ENCODE data around the gene GLCE. TPM values are rescaled to one million over a fixed set of nuclear protein-coding genes. Genes with fewer than 3 reads are reported as not detected.

The GLCE gene
- total RNA-seq, result 13.3 and 15.4 TPM in 2 replicates

DNA sequence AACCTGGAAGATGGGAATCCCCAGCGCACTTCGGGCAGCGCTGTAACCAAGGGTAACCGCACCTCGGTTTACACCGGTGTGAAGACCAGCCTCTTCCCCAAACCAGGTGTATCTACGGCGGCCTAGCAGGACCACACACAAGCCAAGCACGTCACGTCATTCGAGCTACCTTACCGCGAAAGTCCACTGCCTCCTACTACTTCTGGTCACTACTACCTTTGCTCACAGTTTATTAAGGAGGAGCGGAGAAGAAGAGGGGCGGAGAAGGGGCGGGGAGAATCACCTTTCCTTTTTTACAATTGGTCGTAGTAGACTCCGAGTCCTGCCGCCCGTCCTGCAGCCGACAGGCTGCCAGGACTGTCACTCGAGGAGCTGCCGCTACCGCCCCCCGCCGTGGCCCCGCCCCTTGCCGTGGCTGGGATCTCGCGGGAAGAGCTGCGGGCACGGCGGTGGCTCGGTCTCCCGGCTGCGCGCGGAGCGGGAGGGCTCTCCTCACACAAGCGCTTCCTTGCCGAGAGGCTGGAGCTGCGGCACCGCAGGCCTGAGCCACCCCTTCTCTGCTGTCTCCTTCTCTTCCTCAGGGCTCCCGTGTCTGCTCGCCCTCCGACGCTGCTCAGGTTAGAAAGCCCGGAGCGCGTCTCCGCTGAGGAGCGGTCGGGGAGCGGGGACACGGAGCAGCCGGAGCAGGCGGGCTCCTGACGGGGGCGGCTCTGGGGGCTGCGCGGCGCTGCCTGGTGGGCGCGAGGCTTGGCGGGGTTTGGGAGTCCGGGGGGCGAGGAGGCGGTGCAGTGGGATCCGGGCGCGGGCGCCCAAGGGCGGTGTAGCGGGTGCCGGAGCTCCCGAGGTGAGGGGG, at the start of gene GLCE:
Gene GLCE, plus strand, starts transcription at position 495 of the 853 bp plus-strand sequence. CDS start 95,172 bp downstream, outside the sequence.

DNA sequence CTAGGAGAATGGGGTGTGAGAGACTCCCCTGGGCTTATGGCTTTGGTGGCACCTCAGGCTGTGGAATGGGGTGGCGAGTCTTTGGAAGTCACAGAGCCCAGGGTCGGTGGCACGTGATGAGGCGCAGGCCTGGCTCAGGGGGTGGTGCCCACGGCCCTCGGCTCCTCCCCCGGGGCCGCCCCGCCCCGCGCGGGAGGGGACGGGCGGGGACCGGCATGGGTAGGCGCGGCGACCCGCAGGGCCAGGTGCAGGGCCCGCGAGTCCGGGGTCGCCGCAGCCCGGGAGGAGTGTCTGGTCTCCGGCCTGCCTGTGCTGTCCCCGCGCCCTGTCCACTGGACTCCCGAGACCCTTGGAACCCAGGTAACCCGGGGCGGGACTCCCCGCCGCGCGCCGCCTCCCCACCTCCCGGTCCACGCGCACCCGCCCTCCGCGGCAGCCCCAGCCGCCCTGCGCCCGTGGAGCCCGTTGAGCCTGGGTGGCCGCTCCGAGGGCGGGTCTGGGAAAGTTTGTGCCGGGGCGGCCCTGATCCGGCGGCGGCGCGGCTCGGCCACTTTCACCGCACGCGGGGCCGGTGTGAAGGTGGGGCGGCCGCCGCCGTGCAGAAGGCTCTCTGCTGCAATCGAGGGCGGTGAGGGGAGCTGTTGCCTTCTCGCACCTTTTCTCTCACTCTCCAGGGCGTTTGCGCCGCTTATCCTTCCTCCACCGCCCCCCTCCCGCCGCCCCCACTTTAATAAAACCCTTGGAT, 138.4 kb downstream of the GLCE start, which contains the start of gene PAQR5:
Gene PAQR5, plus strand, starts transcription at position 216 of the 745 bp plus-strand sequence. CDS start 61,169 bp downstream, outside the sequence.

Other genes starting within 250 kb of the GLCE start
- gene SPESP1, start 230.1 kb upstream of the GLCE start, total RNA-seq, result 2.0 and 3.6 TPM in 2 replicates
- 0.22 and 0.39 TPM in 2 replicates for gene NOX5, start 145.9 kb upstream of the GLCE start, total RNA-seq
- gene PAQR5, start 138.3 kb downstream of the GLCE start, total RNA-seq, result under 0.01 and 0.22 TPM in 2 replicates

Data from placental epithelial cell (primary cell).